ENCODE data around the gene DUOXA1. TPM values are rescaled to one million over a fixed set of nuclear protein-coding genes. Genes with fewer than 3 reads are reported as not detected.

DUOXA1 gene
- total RNA-seq, 1 donor from 2014 or later = not detected

GRCh38 chr15:45123397-45123796 is 6.3 kb downstream of the DUOXA1 start:
- no peaks in the 10 kb centered on the region for H3K4me1 Mint-ChIP-seq
- no peak overlapping the region for H3K4me2 ChIP-seq
- no peak overlapping the region for H3K27ac ChIP-seq
- no peak overlapping the region for H3K4me3 Mint-ChIP-seq
- H3K9me3 Mint-ChIP-seq = no peaks in the 10 kb centered on the region
- peaks cover 6% of the 10 kb centered on the region for H4K20me1 ChIP-seq (ENCODE audit: low read depth)
- H2AFZ ChIP-seq (replicated peaks) = no peak overlapping the region
- H3K36me3 ChIP-seq = no peaks in the 10 kb centered on the region
- no peaks in the 10 kb centered on the region for H3K9me3 ChIP-seq (ENCODE audit: low read depth)
- DNase-seq (ENCODE audit: low spot score) = no peak
- no peaks in the 10 kb centered on the region for H3F3A ChIP-seq (ENCODE audit: low read depth)
- no peaks in the 10 kb centered on the region for H3K79me2 ChIP-seq (ENCODE audit: low read depth)
- H3K4me1 ChIP-seq = no peaks in the 10 kb centered on the region
- H3K4me3 ChIP-seq = no peak overlapping the region
- H3K27me3 ChIP-seq = peaks cover 97% of the 10 kb centered on the region
- H3K9ac ChIP-seq = no peak overlapping the region
- TF ChIP-seq CTCF (IDR thresholded peaks at IDR 0.05) (no peak), EZH2 (IDR thresholded peaks at IDR 0.05) (no peak), EZH2phosphoT487 (IDR thresholded peaks at IDR 0.05) (no peak)
- H3K27ac Mint-ChIP-seq = no peak overlapping the region
- no peaks in the 10 kb centered on the region for H3K36me3 Mint-ChIP-seq
- H3K27me3 Mint-ChIP-seq (ENCODE audit: insufficient read depth, low read depth) = peaks cover 27% of the 10 kb centered on the region

- Histone ChIP-seq H3K4me2 (no peak overlapping the region), H3K9me3 (ENCODE audit: low read depth) (no peaks in the 10 kb centered on the region), H3K27ac (no peak overlapping the region), H4K20me1 (ENCODE audit: low read depth) (no peaks in the 10 kb centered on the region), H3K27me3 (peaks cover 97% of the 10 kb centered on the region), H3K9ac (no peak overlapping the region), H3K79me2 (ENCODE audit: low read depth) (no peaks in the 10 kb centered on the region), H2AFZ (replicated peaks) (no peak overlapping the region), H3K36me3 (no peaks in the 10 kb centered on the region), H3F3A (ENCODE audit: low read depth) (no peaks in the 10 kb centered on the region), H3K4me3 (no peak overlapping the region), H3K4me1 (no peaks in the 10 kb centered on the region)
- peaks cover 25% of the 10 kb centered on the region for H3K27me3 Mint-ChIP-seq (ENCODE audit: insufficient read depth, low read depth)
- H3K27ac Mint-ChIP-seq = no peak overlapping the region
- DNase-seq (ENCODE audit: low spot score) = no peak
- H3K4me3 Mint-ChIP-seq = no peak overlapping the region
- TF ChIP-seq CTCF (IDR thresholded peaks at IDR 0.05) (no peak), EZH2phosphoT487 (IDR thresholded peaks at IDR 0.05) (no peak), EZH2 (IDR thresholded peaks at IDR 0.05) (no peak)
- H3K36me3 Mint-ChIP-seq = no peaks in the 10 kb centered on the region
- no peaks in the 10 kb centered on the region for H3K9me3 Mint-ChIP-seq
- peaks cover 4% of the 10 kb centered on the region for H3K4me1 Mint-ChIP-seq
These were observed 7.0 kb downstream of the DUOXA1 start for GRCh38 chr15:45122719-45123118.

- H3K9ac ChIP-seq = no peak overlapping the region
- H2AFZ ChIP-seq (replicated peaks) = no peak overlapping the region
- H3K4me1 ChIP-seq = no peaks in the 10 kb centered on the region
- H3K79me2 ChIP-seq (ENCODE audit: low read depth) = no peaks in the 10 kb centered on the region
- H4K20me1 ChIP-seq (ENCODE audit: low read depth) = no peaks in the 10 kb centered on the region
- no peak overlapping the region for H3K4me3 ChIP-seq
- Mint-ChIP-seq H3K36me3 (no peaks in the 10 kb centered on the region), H3K4me3 (no peak overlapping the region), H3K27me3 (ENCODE audit: insufficient read depth, low read depth) (peaks cover 29% of the 10 kb centered on the region), H3K4me1 (peaks cover 9% of the 10 kb centered on the region), H3K9me3 (no peaks in the 10 kb centered on the region), H3K27ac (no peak overlapping the region)
- no peak overlapping the region for H3K27ac ChIP-seq
- no peaks in the 10 kb centered on the region for H3K9me3 ChIP-seq (ENCODE audit: low read depth)
- TF ChIP-seq EZH2 (IDR thresholded peaks at IDR 0.05) (no peak), EZH2phosphoT487 (IDR thresholded peaks at IDR 0.05) (no peak), CTCF (IDR thresholded peaks at IDR 0.05) (no peak)
- H3K27me3 ChIP-seq = peaks cover 97% of the 10 kb centered on the region
- no peaks in the 10 kb centered on the region for H3F3A ChIP-seq (ENCODE audit: low read depth)
- no peak for DNase-seq (ENCODE audit: low spot score)
- no peaks in the 10 kb centered on the region for H3K36me3 ChIP-seq
- H3K4me2 ChIP-seq = no peak overlapping the region
These were observed 7.8 kb downstream of the DUOXA1 start for GRCh38 chr15:45121706-45122417.
